Inferior parietal cortex (tissue), 1 donor: Measurements from ENCODE around the gene TSPY1.
"Not testable (repeated sequence)": the region's sequence is repeated elsewhere in the genome, so short reads cannot be mapped to it uniquely, and the experiment has no call there.

Source experiments
- DNase-seq: peaks from one replicate; pipeline ENCODE4 v3.0.0-alpha.2; 2016; ENCODE audit errors: extremely low spot score

TSPY1 gene

GRCh38 chrY:9466655-9467054 lies at the start of gene TSPY1:
Gene TSPY1 (plus strand): TSS chrY:9466955. CDS start chrY:9467001, 46 bp downstream.
- not testable (repeated sequence) for DNase-seq

DNA sequence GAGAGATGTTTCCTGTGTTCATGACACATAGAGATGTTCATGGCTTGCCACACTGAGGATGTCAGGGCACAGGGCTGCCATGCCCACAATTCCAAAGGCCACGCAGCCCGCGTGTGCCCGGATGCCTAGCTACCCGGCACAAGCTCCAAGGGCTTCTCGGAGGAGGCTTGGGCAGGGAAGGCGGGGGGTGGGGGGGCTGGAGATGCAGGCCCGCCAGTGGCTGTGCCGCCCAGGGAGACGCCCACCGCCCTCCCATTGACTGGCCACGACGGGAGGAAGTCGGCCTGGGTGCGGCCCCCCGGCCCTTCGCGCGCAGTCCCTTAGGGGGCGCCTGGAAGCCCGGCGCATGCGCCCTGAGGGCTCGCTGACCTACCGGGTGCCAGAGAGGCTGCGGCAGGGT lies 20.2 kb downstream of the TSPY1 start, which contains the start of gene TSPY9:
Gene TSPY9 (plus strand): TSS at position 301 of the 400 bp plus-strand sequence. CDS start 46 bp downstream, at position 347.
- not testable (repeated sequence) for DNase-seq

- DNase-seq, result not testable (repeated sequence)
Measured at GRCh38 chrY:9504396-9504795, 37.6 kb downstream of the TSPY1 start.

DNA sequence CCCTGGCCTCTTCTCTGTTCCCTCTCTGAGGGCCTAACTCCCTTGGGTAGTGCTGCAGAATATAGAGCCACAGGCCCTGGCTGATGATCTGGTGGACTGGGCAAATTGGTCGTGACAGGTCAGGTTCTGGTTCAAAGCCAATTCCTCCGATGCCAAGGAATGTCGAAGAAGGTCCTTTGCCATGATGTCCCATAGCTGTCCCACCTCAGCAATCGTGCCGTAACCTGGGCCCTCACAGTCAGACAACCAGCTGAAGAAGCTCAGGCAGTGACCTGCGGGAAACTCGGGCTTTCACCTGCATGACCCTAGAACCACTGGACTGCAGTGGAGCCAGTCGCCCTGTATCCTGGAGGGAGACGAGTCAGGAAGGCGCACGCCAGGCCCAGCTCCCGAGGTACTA lies 49.5 kb downstream of the TSPY1 start:
- not testable (repeated sequence) for DNase-seq
